Ovary (tissue), 9 donors: ENCODE measurements around the gene TESK2. TPM values are rescaled to one million over a fixed set of nuclear protein-coding genes. Genes with fewer than 3 reads are reported as not detected.
"Not testable (repeated sequence)": the region's sequence is repeated elsewhere in the genome, so short reads cannot be mapped to it uniquely, and the experiment has no call there.

Source experiments
- DNase-seq, 5 donors: peaks; one replicate each; pipeline ENCODE4 v3.0.0-alpha.2; 2019 to 2020
- H3K27ac ChIP-seq, 2 donors: fragments of 200-600 bp; one replicate each; pipeline versions ENCODE4 v1.5.1 to v1.8.0; 2019 to 2022
- H3K27me3 ChIP-seq: fragments of 200-600 bp; one replicate; pipeline ENCODE4 v1.8.0; 2022
- H3K36me3 ChIP-seq: fragments of 200-600 bp; sonication (generic); one replicate; pipeline ENCODE4 v1.5.1; 2019
- H3K4me1 ChIP-seq: one replicate; pipeline ENCODE4 v1.8.1; 2013; ENCODE audit warnings: mild to moderate bottlenecking, moderate library complexity; ENCODE audit not compliant: insufficient read depth
- H3K4me3 ChIP-seq: fragments of 200-600 bp; sonication (generic); one replicate; pipeline ENCODE4 v1.5.1; 2017
- H3K9me3 ChIP-seq, 2 donors: fragments of 200-600 bp in 1 of 2; sonication (generic) in 1 of 2; one replicate each; pipeline versions ENCODE4 v1.5.1 to v1.8.1; 2013 to 2019; ENCODE audit warnings: mild to moderate bottlenecking in 1 of 2, moderate library complexity in 1 of 2
- EP300 ChIP-seq: sonication (generic); formaldehyde crosslinking; IDR thresholded peaks from one replicate; pipeline ENCODE4 v1.6.1; 2017; ENCODE audit warnings: antibody characterized with exemption
- POLR2A ChIP-seq: fragments of 450-650 bp; IDR thresholded peaks from one replicate; pipeline ENCODE4 v1.6.1; 2017; ENCODE audit warnings: antibody characterized with exemption, mild to moderate bottlenecking, moderate library complexity
- WGBS, 3 donors: extraction: QIAGEN DNeasy Blood & Tissue Kit in 1 of 3; methylation state at CpG; one replicate each; pipeline versions ENCODE4 v1.1.5 to v1.1.7; 2013 to 2017; 5-methylcytosine and 5-hydroxymethylcytosine counted together
- intact Hi-C, 4 donors: fragments of 100-400 bp; cut with DNase I; formaldehyde crosslinking; loops; one replicate each; pipeline versions ENCODE4 v1.11.0 to v1.15.1; 2022 to 2023
- polyA plus RNA-seq, 2 donors: library from polyadenylated mRNA; stranded (reverse); fragments of 200-250 nt in 1 of 2; fragments of 350-450 nt in 1 of 2; fragmentation: Illumina TruSeq in 1 of 2; extraction: RNeasy Lipid Tissue Mini Kit (QIAGEN cat#74804) in 1 of 2; gene quantifications; one replicate each; pipeline ENCODE4 v1.2.3, GENCODE V29; 2013 to 2014
- total RNA-seq, 7 donors: library from RNA; depleted of rRNA in 2 of 7; stranded (reverse); fragments of >200 nt in 2 of 7; fragmentation: NEBNext Ultra II Directional in 3 of 7; extraction: Animal tissue kit (Norgen Biotek cat#: 25700) in 3 of 7; gene quantifications; one replicate each; pipeline versions ENCODE4 v1.1.0 to v1.2.4, GENCODE V29; 2016 to 2023
- TF ChIP-seq, protein P1 (sequence below), 3 donors: fragments of 450-650 bp in 2 of 3; fragments of 200-600 bp in 1 of 3; IDR thresholded peaks; one replicate each; pipeline versions ENCODE4 v1.5.1 to v1.8.0; 2016 to 2022; ENCODE audit warnings: antibody characterized with exemption in 3 of 3, mild to moderate bottlenecking in 1 of 3
- donor health status: DM: no; HTN: no; CAD: no; lungs with moderate emphysema.
- donor health status: DM: no; HTN: no; CAD: no.
- donor health status: Bipolar disorder and iron deficiency.
- donor health status: DM: yes; HTN: yes; CAD: no.
- donor health status: DM: no; HTN: no; CAD: no.
- donor health status: DM: yes; HTN: yes; CAD: no.

TESK2 gene
- total and polyA plus RNA-seq, 9 donors: 6.7 to 12.5 (median 9.7) TPM

GRCh38 chr1:45490121-45490625, 790 bp downstream of the TESK2 start:
- no peak for DNase-seq

DNA sequence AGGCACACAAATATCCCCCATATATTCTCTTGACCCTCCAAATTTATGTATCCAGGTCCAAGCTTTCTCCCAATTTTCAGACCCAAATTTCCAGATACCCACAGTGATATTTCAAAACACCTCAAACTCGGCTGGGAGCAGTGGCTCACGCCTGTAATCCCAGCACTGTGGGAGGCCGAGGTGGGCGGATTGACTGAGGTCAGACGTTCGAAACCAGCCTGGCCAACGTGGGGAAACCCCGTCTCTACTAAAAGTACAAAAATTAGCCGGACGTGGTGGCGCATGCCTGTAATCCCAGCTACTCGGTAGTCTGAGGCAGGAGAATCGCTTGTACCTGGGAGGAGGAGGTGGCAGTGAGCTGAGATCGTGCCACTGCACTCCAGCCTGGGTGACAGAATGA, 1.6 kb downstream of the TESK2 start:
- H3K4me3 ChIP-seq, DNase-seq, H3K27me3 ChIP-seq, H3K36me3 ChIP-seq, H3K27ac ChIP-seq, H3K9me3 ChIP-seq, H3K4me1 ChIP-seq, intact Hi-C loops: not testable (repeated sequence)
- 62 to 81% (median 67%) methylated on average over 14 of the region's 14 CpGs for WGBS, 3 donors

More at GRCh38 chr1:45490121-45490625, 790 bp downstream of the TESK2 start:
- Histone ChIP-seq H3K9me3 (no peaks in the 10 kb centered on the region), H3K27me3 (no peaks in the 10 kb centered on the region), H3K4me3 (peak overlapping the region; percentile 97), H3K4me1 (no peaks in the 10 kb centered on the region), H3K27ac (peak overlapping the region; percentile 34 to 88), H3K36me3 (no peaks in the 10 kb centered on the region)
- intact Hi-C loops: loop anchor here in 3 of 4 donors (5.0 to 10.0 kb wide), 3 partner anchors 128 to 475 kb away; partner anchors contain the start of genes HECTD3 (in 2 of the 3) and UROD (in 2 of the 3)
- TF ChIP-seq, protein P1, sequence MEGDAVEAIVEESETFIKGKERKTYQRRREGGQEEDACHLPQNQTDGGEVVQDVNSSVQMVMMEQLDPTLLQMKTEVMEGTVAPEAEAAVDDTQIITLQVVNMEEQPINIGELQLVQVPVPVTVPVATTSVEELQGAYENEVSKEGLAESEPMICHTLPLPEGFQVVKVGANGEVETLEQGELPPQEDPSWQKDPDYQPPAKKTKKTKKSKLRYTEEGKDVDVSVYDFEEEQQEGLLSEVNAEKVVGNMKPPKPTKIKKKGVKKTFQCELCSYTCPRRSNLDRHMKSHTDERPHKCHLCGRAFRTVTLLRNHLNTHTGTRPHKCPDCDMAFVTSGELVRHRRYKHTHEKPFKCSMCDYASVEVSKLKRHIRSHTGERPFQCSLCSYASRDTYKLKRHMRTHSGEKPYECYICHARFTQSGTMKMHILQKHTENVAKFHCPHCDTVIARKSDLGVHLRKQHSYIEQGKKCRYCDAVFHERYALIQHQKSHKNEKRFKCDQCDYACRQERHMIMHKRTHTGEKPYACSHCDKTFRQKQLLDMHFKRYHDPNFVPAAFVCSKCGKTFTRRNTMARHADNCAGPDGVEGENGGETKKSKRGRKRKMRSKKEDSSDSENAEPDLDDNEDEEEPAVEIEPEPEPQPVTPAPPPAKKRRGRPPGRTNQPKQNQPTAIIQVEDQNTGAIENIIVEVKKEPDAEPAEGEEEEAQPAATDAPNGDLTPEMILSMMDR (IDR thresholded peaks at IDR 0.05): no peak
- no peak for TF ChIP-seq POLR2A
- no peak for TF ChIP-seq EP300
- 1 to 2% (median 1%) methylated on average over 17 of the region's 17 CpGs for WGBS, 3 donors

- H3K27ac ChIP-seq: no peak overlapping the region
- H3K27me3 ChIP-seq: no peaks in the 10 kb centered on the region
- no peaks in the 10 kb centered on the region for H3K9me3 ChIP-seq
- 72 to 85% (median 75%) methylated on average over 10 of the region's 10 CpGs for WGBS, 3 donors
- intact Hi-C loops: no loop called here
- no peaks in the 10 kb centered on the region for H3K4me1 ChIP-seq
- DNase-seq: no peak
- no peaks in the 10 kb centered on the region for H3K36me3 ChIP-seq
- TF ChIP-seq POLR2A (no peak), EP300 (no peak)
- TF ChIP-seq, protein P1 (IDR thresholded peaks at IDR 0.05): no peak
- no peak overlapping the region for H3K4me3 ChIP-seq
These were observed 2.1 kb downstream of the TESK2 start for GRCh38 chr1:45488666-45489377.

- no peaks in the 10 kb centered on the region for H3K36me3 ChIP-seq
- intact Hi-C loops: no loop called here
- DNase-seq: no peak
- no peaks in the 10 kb centered on the region for H3K9me3 ChIP-seq
- H3K27ac ChIP-seq: no peak overlapping the region
- no peak overlapping the region for H3K4me3 ChIP-seq
- no peaks in the 10 kb centered on the region for H3K27me3 ChIP-seq
- TF ChIP-seq EP300 (no peak), POLR2A (no peak)
- TF ChIP-seq, protein P1 (IDR thresholded peaks at IDR 0.05): no peak
- H3K4me1 ChIP-seq: no peaks in the 10 kb centered on the region
These were observed 5.0 kb downstream of the TESK2 start for GRCh38 chr1:45485949-45486348.
